Mesothelial cell of epicardium (in vitro differentiated cells): ENCODE data around the gene MOB3A. TPM values are rescaled to one million over a fixed set of nuclear protein-coding genes. Genes with fewer than 3 reads are reported as not detected.

Experiments
- DNase-seq, 2 experiments: peaks; one replicate each; pipeline ENCODE4 v3.0.0; 2021; ENCODE audit warnings: low spot score in 2 of 2; ENCODE audit not compliant: unreplicated experiment in 2 of 2
- H3K27ac Mint-ChIP-seq: 2 replicates; pipeline ENCODE4 v1.8.0; 2021; ENCODE audit warnings: mixed read lengths
- H3K27me3 Mint-ChIP-seq: 2 replicates; pipeline ENCODE4 v1.8.0; 2021; ENCODE audit warnings: low read depth, mixed read lengths
- H3K36me3 Mint-ChIP-seq: 2 replicates; pipeline ENCODE4 v1.8.0; 2021; ENCODE audit warnings: mixed read lengths
- H3K4me1 Mint-ChIP-seq: 2 replicates; pipeline ENCODE4 v1.8.0; 2021; ENCODE audit warnings: mixed read lengths
- H3K4me3 Mint-ChIP-seq: 2 replicates; pipeline ENCODE4 v1.8.0; 2021; ENCODE audit warnings: mild to moderate bottlenecking, moderate library complexity, mixed read lengths
- H3K9me3 Mint-ChIP-seq: 2 replicates; pipeline ENCODE4 v1.8.0; 2021; ENCODE audit warnings: mixed read lengths
- CTCF ChIP-seq: fragments of 200-600 bp; sonication (generic); IDR thresholded peaks from one replicate; pipeline ENCODE4 v1.5.0; 2021; ENCODE audit warnings: antibody characterized with exemption; ENCODE audit not compliant: unreplicated experiment
- total RNA-seq: library from RNA; stranded (reverse); gene quantifications from 3 replicates; pipeline ENCODE4 v1.2.1, GENCODE V29; 2021

MOB3A gene
- total RNA-seq, 1 donor from 2014 or later = 34.7 TPM

GRCh38 chr19:2022289-2022688, 73.8 kb downstream of the MOB3A start:
- Mint-ChIP-seq H3K36me3 (no peaks in the 10 kb centered on the region), H3K4me3 (no peak overlapping the region), H3K9me3 (no peaks in the 10 kb centered on the region), H3K4me1 (no peaks in the 10 kb centered on the region), H3K27me3 (no peaks in the 10 kb centered on the region), H3K27ac (no peak overlapping the region)
- DNase-seq = no peak
- TF ChIP-seq CTCF = no peak

- no peaks in the 10 kb centered on the region for H3K36me3 Mint-ChIP-seq
- H3K4me1 Mint-ChIP-seq = no peaks in the 10 kb centered on the region
- no peak overlapping the region for H3K4me3 Mint-ChIP-seq
- no peak for TF ChIP-seq CTCF
- H3K27me3 Mint-ChIP-seq = no peaks in the 10 kb centered on the region
- H3K27ac Mint-ChIP-seq = no peak overlapping the region
- DNase-seq = no peak
- H3K9me3 Mint-ChIP-seq = no peaks in the 10 kb centered on the region
Measured at GRCh38 chr19:2021453-2022140, 74.5 kb downstream of the MOB3A start.

Other genes with a start within 250 kb of the MOB3A start
- 41.6 to 46.6 TPM (median 44.3 TPM) in 3 replicates for gene REXO1, start 247.8 kb downstream of the MOB3A start, total RNA-seq
- gene KLF16, start 232.7 kb downstream of the MOB3A start, total RNA-seq = 22.0 to 24.1 TPM (median 23.5 TPM) in 3 replicates
- 59.4 to 67.2 TPM (median 62.0 TPM) in 3 replicates for gene ABHD17A, start 210.8 kb downstream of the MOB3A start, total RNA-seq
- gene ADAT3, start 190.9 kb downstream of the MOB3A start, total RNA-seq = 14.2 to 17.2 TPM (median 15.5 TPM) in 3 replicates
- gene SCAMP4, start 190.9 kb downstream of the MOB3A start, total RNA-seq = 93.5 to 97.7 TPM (median 93.5 TPM) in 3 replicates
- gene CSNK1G2, start 155.2 kb downstream of the MOB3A start, total RNA-seq = 79.1 to 84.0 TPM (median 81.8 TPM) in 3 replicates
- 112 to 118 TPM (median 114 TPM) in 3 replicates for gene BTBD2, start 80.6 kb downstream of the MOB3A start, total RNA-seq
- 92.6 to 97.1 TPM (median 95.9 TPM) in 3 replicates for gene MKNK2, start 45.1 kb downstream of the MOB3A start, total RNA-seq
- 11.0 to 14.4 TPM (median 13.8 TPM) in 3 replicates for gene IZUMO4, start 589 bp upstream of the MOB3A start, total RNA-seq
- gene AP3D1, start 55.2 kb upstream of the MOB3A start, total RNA-seq = 107 to 116 TPM (median 115 TPM) in 3 replicates
- gene DOT1L, start 67.6 kb upstream of the MOB3A start, total RNA-seq = 54.1 to 59.1 TPM (median 58.2 TPM) in 3 replicates
- gene PLEKHJ1, start 140.0 kb upstream of the MOB3A start, total RNA-seq = 73.4 to 75.6 TPM (median 73.8 TPM) in 3 replicates
- gene SF3A2, start 140.5 kb upstream of the MOB3A start, total RNA-seq = 142 to 156 TPM (median 146 TPM) in 3 replicates
- gene AMH, start 153.0 kb upstream of the MOB3A start, total RNA-seq = 42.4 to 50.1 TPM (median 44.5 TPM) in 3 replicates
- gene JSRP1, start 160.1 kb upstream of the MOB3A start, total RNA-seq = 0.80 TPM in 1 of 3 replicates, not detected in the others
- 0.11 TPM in 1 of 3 replicates, not detected in the others for gene PEAK3, start 185.8 kb upstream of the MOB3A start, total RNA-seq
- gene LINGO3, start 211.8 kb upstream of the MOB3A start, total RNA-seq = 0.59 to 0.60 TPM (median 0.60 TPM) in 3 replicates
- 141 to 149 TPM (median 142 TPM) in 3 replicates for gene LSM7, start 232.3 kb upstream of the MOB3A start, total RNA-seq
- 189 to 202 TPM (median 196 TPM) in 3 replicates for gene SPPL2B, start 232.4 kb upstream of the MOB3A start, total RNA-seq